ENCODE data around the gene GOLGA1.
"Not testable (repeated sequence)": the region's sequence is repeated elsewhere in the genome, so short reads cannot be mapped to it uniquely, and the experiment has no call there.

The GOLGA1 gene

GRCh38 chr9:124940894-124941678 is at the start of gene GOLGA1:
GOLGA1 (minus strand) TSS chr9:124941083; CDS start chr9:124938711, 2,372 bp downstream.
- peak; percentile 91 for DNase-seq

GRCh38 chr9:124983698-124984097 is 42.8 kb upstream of the GOLGA1 start:
- DNase-seq, result no peak

GRCh38 chr9:124980431-124980830 is 39.5 kb upstream of the GOLGA1 start:
- DNase-seq, result no peak

- no peak for DNase-seq
These were observed 34.2 kb upstream of the GOLGA1 start for GRCh38 chr9:124975131-124975530.

- no peak for DNase-seq
These were observed 32.9 kb upstream of the GOLGA1 start for GRCh38 chr9:124973807-124974206.

- DNase-seq, result no peak
These were observed 31.4 kb upstream of the GOLGA1 start for GRCh38 chr9:124972241-124972770.

GRCh38 chr9:124969401-124969800 is 28.5 kb upstream of the GOLGA1 start:
- DNase-seq, result no peak

- DNase-seq, result no peak
These were observed 27.4 kb upstream of the GOLGA1 start for GRCh38 chr9:124968238-124968637.

GRCh38 chr9:124965775-124966568 is 25.1 kb upstream of the GOLGA1 start:
- DNase-seq, result not testable (repeated sequence)

- DNase-seq, result no peak
These were observed 23.7 kb upstream of the GOLGA1 start for GRCh38 chr9:124964604-124965003.

- no peak for DNase-seq
These were observed 23.2 kb upstream of the GOLGA1 start for GRCh38 chr9:124964056-124964455.

GRCh38 chr9:124960409-124960752 is 19.5 kb upstream of the GOLGA1 start:
- DNase-seq, result no peak

- not testable (repeated sequence) for DNase-seq
These were observed 19.0 kb upstream of the GOLGA1 start for GRCh38 chr9:124959671-124960408.

- DNase-seq, result no peak
These were observed 13.4 kb upstream of the GOLGA1 start for GRCh38 chr9:124954255-124954654.

GRCh38 chr9:124950050-124950718 is 9.3 kb upstream of the GOLGA1 start:
- DNase-seq, result no peak

GRCh38 chr9:124949387-124949786 is 8.5 kb upstream of the GOLGA1 start:
- no peak for DNase-seq

- no peak for DNase-seq
These were observed 7.0 kb upstream of the GOLGA1 start for GRCh38 chr9:124947727-124948391.

- no peak for DNase-seq
These were observed 5.3 kb upstream of the GOLGA1 start for GRCh38 chr9:124946167-124946566.

GRCh38 chr9:124941679-124942561 is 1.0 kb upstream of the GOLGA1 start:
- no peak for DNase-seq

- peak; percentile 52 for DNase-seq
These were observed 376 bp downstream of the GOLGA1 start for GRCh38 chr9:124940521-124940893.

GRCh38 chr9:124939944-124940343 is 939 bp downstream of the GOLGA1 start:
- no peak for DNase-seq
